GM12801 (cell line): ENCODE data around the gene YJEFN3.

Source experiments
- CTCF ChIP-seq: IDR thresholded peaks from one replicate; pipeline ENCODE4 v1.5.1; 2011; ENCODE audit warnings: control low read depth; ENCODE audit not compliant: insufficient read length; ENCODE audit errors: extremely low read depth

The YJEFN3 gene

GRCh38 chr19:19582471-19582870 lies 53.8 kb downstream of the YJEFN3 start:
- TF ChIP-seq CTCF = no peak

GRCh38 chr19:19584356-19584755 lies 55.6 kb downstream of the YJEFN3 start:
- TF ChIP-seq CTCF = no peak
